AG04450 (cell line): Measurements from ENCODE around the gene IBTK. TPM values are rescaled to one million over a fixed set of nuclear protein-coding genes. Genes with fewer than 3 reads are reported as not detected.
"Not testable (repeated sequence)": the region's sequence is repeated elsewhere in the genome, so short reads cannot be mapped to it uniquely, and the experiment has no call there.

Experiments
- CTCF ChIA-PET: fragments of 300-600, 350-600 bp; formaldehyde crosslinking; extraction: SDS; loops from one replicate; lab custom pipeline; 2022; ENCODE audit warnings: antibody characterized with exemption, inconsistent platforms; lab: Charles Lee
- POLR2A ChIA-PET: fragments of 350-600 bp; formaldehyde crosslinking; extraction: SDS; loops from one replicate; lab custom pipeline; 2021; ENCODE audit warnings: antibody characterized with exemption, inconsistent platforms; lab: Yijun Ruan, JAX
- DNase-seq: peaks from one replicate; pipeline ENCODE4 v3.0.0-alpha.2; 2011; ENCODE audit warnings: low read depth, low spot score
- H3K27ac ChIP-seq: one replicate; pipeline ENCODE4 v1.5.1; 2012; ENCODE audit warnings: low read depth, low read length, control low read depth
- H3K27me3 ChIP-seq: one replicate; pipeline ENCODE4 v1.6.0; 2012; ENCODE audit warnings: low read length; ENCODE audit not compliant: control insufficient read depth, insufficient read depth
- H3K4me3 ChIP-seq: 2 replicates; pipeline ENCODE4 v1.5.1; 2011; ENCODE audit warnings: mild to moderate bottlenecking, low read depth, low read length, control low read depth
- H3K9me3 ChIP-seq: 2 replicates; pipeline ENCODE4 v1.5.1; 2012; ENCODE audit warnings: low read length; ENCODE audit not compliant: control insufficient read depth, insufficient read depth
- polyA plus RNA-seq: library from polyadenylated mRNA; depleted of rRNA; stranded (reverse); fragments of >200 nt; gene quantifications from 2 replicates; pipeline ENCODE4 v1.2.3, GENCODE V29; 2011; rRNA removed
- small RNA-seq: library from RNA; depleted of rRNA; stranded (forward); fragments of <200 nt; gene quantifications from one replicate; pipeline ENCODE3, GENCODE V24; 2012; ENCODE audit warnings: low read depth; ENCODE audit not compliant: insufficient read length
- TF ChIP-seq, protein P1 (sequence below): IDR thresholded peaks from 2 replicates; pipeline ENCODE4 v1.5.1; 2011; ENCODE audit warnings: low read depth, low read length, control low read depth, inconsistent platforms

The IBTK gene
- polyA plus RNA-seq, 1 experiment = 39.8 TPM

DNA sequence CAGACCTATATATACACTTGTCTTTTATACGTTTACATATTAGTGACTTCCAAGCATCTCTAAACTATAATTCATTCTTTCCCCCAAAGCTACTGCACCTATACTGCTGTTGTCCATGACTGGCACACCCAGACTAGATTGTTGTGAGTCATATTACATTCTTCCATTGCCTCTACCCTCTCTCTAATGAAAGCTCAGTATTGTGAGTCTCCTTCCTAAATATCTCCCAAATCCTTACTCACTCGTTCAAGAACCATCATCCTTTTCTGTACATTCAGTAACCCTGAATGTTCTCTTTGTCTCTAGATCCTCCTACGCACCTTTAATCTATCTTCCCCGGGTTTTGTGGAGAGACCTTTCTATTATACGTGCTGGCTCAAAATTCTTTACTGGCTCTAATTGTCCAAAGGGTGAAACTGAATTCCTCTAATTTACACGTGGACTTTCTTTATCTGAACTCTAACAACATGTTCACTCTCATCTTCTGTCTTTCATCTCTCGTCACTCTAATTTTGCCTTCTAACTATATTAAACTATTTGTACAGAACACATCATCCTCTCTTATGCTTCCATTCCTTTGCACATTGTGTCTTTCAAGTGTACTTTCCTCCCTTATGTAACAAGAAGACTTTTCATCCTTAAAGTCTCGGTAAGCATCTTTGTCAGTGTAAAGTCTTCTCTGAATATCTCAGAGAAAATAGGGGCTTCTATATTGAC lies 109.3 kb downstream of the IBTK start:
- DNase-seq = no peak
- H3K27me3 ChIP-seq = no peaks in the 10 kb centered on the region
- H3K4me3 ChIP-seq = no peak overlapping the region
- no peak overlapping the region for H3K27ac ChIP-seq
- POLR2A ChIA-PET = no interaction called here
- H3K9me3 ChIP-seq = no peaks in the 10 kb centered on the region
- CTCF ChIA-PET = no interaction called here
- TF ChIP-seq, protein P1, sequence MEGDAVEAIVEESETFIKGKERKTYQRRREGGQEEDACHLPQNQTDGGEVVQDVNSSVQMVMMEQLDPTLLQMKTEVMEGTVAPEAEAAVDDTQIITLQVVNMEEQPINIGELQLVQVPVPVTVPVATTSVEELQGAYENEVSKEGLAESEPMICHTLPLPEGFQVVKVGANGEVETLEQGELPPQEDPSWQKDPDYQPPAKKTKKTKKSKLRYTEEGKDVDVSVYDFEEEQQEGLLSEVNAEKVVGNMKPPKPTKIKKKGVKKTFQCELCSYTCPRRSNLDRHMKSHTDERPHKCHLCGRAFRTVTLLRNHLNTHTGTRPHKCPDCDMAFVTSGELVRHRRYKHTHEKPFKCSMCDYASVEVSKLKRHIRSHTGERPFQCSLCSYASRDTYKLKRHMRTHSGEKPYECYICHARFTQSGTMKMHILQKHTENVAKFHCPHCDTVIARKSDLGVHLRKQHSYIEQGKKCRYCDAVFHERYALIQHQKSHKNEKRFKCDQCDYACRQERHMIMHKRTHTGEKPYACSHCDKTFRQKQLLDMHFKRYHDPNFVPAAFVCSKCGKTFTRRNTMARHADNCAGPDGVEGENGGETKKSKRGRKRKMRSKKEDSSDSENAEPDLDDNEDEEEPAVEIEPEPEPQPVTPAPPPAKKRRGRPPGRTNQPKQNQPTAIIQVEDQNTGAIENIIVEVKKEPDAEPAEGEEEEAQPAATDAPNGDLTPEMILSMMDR = no peak

DNA sequence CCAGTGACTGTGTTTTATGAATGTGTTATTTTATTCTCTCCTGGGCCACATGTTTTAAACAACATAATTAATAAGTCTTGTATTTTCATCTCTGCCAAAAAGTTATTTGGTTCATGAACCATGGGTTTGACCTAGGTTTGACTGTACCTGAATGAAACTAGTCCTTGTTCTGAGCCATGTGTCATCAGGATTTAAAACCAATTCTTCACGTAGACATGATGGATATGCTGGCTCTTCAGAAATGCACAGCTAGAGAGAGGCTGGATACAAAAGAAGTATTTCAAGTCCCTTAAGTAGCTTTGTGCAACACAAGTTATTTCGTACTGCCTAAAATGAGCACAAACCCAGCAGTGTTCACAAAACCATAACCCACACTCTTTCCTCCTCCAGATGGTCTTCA lies 116.1 kb downstream of the IBTK start:
- Histone ChIP-seq H3K4me3 (no peak overlapping the region), H3K27ac (no peak overlapping the region), H3K9me3 (no peaks in the 10 kb centered on the region), H3K27me3 (no peaks in the 10 kb centered on the region)
- DNase-seq = no peak
- POLR2A ChIA-PET = no interaction called here
- CTCF ChIA-PET = no interaction called here
- TF ChIP-seq, protein P1 = no peak

DNA sequence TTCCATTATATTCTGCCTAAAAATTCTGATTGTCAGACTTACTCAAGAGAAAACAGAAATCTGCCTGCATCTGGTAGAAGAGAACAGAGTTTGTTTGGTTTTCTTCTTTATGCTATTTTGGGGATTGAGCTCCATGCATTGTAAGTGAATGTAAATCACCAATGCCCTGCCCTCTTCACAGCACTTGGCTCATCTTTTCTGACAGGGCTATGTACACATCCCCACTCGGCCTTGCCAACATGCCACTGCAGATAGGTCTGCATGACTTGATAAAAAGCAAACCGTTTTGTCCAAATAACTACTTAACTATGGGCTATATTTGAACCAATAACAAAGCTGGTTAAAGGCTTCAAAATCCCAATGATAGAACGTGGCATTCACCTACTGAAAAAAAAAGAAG lies 117.7 kb downstream of the IBTK start:
- TF ChIP-seq, protein P1 = no peak
- Histone ChIP-seq H3K27me3 (no peaks in the 10 kb centered on the region), H3K9me3 (no peaks in the 10 kb centered on the region), H3K4me3 (no peak overlapping the region), H3K27ac (no peak overlapping the region)
- DNase-seq = no peak
- ChIA-PET POLR2A (no interaction called here), CTCF (no interaction called here)

DNA sequence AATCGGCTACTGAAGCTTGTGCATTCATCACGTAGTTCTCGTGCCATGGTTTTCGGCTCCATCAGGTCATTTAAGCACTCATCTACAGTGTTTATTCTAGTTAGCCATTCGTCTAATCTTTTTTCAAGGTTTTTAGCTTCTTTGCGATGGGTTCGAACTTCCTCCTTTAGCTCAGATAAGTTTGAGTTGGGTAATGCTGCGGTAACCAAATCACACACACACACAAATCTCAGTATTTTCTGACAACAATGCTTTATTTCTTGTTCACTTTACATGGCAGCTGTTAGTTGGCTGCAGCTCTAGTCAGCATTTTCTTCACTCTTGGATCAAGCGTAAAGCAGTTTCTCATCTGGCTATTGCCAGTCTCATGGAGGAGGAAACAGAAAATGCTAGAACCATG lies 118.6 kb downstream of the IBTK start:
- H3K9me3 ChIP-seq, POLR2A ChIA-PET, H3K27me3 ChIP-seq, CTCF ChIA-PET, DNase-seq, H3K4me3 ChIP-seq, H3K27ac ChIP-seq: not testable (repeated sequence)

DNA sequence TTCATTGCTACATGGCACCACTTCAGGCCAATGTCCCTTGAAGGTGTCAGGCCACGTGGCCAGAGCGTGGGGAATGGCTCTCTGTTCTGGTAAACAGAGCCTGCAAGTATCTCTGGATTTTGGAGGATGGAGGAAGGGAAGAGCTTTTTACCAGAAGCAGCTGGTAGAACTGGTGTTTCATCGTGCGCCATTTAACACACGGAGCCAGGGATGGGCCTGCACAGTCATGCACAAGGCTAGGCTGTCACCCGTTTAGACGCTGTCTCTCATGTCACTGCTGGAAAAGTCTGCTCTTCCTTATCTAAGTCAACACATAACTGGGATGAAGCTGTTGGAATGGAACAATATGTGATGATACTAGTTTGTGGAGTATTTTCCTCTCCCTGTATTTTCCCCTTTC lies 123.9 kb downstream of the IBTK start:
- CTCF ChIA-PET = no interaction called here
- H3K9me3 ChIP-seq = no peaks in the 10 kb centered on the region
- no peak overlapping the region for H3K4me3 ChIP-seq
- H3K27ac ChIP-seq = no peak overlapping the region
- DNase-seq = no peak
- H3K27me3 ChIP-seq = peaks cover 3% of the 10 kb centered on the region
- TF ChIP-seq, protein P1 = no peak
- POLR2A ChIA-PET = no interaction called here

Small RNAs within 50 kb of the gene (small RNA-seq; reads per million reads assigned to genes)
- gene RNU6-130P = not detected

Other genes starting within 250 kb of the IBTK start
- 88.7 and 93.2 TPM in 2 replicates for gene TPBG, start 116.1 kb upstream of the IBTK start, polyA plus RNA-seq